ENCODE results near the gene SLX4IP. TPM values are rescaled to one million over a fixed set of nuclear protein-coding genes. Genes with fewer than 3 reads are reported as not detected.

SLX4IP gene
- total RNA-seq, 1 experiment from 2014 or later, result 11.1 TPM

DNA sequence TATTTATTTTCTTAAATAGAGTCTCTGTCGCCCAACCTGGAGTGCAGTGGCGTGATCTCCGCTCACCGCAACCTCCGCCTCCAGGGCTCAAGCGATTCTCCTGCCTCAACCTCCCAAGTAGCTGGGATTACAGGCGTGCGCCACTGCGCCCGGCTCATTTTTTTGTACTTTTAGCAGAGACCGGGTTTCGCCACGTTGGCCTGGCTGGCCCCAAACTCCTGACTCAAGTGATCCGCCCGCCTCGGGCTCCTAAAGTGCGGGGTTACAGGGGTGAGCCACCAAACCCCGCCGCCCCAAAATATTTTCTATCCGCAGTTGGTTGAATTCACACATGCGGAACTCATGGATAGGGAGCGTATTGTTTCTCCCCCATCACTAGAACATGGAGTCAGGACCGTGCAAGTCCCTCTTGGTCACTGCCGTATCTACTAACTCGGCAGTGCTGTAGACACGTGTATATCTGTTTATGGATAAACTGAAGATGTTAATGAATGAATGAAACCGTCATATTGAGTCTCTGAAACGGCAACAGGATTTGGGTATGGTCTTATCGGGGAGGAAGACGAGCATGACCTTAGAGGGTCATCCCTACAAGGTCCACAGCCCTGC, 2.0 kb upstream of the SLX4IP start:
- H3K9ac ChIP-seq (ENCODE audit: low read length), result peak overlapping the region; percentile 85
- no TSS peak for BruUV-seq (replicated peaks)
- peak overlapping the region; percentile 63 to 96 for H3K4me3 ChIP-seq (replicated peaks in 1 of 2; ENCODE audit: low read depth in 1 of 2, low read length in 2 of 2)
- H3K4me2 ChIP-seq (ENCODE audit: low read length), result peak overlapping the region; percentile 68
- no peaks in the 10 kb centered on the region for H3K27me3 ChIP-seq (ENCODE audit: insufficient read depth, low read length)
- peaks cover 83% of the 10 kb centered on the region for H3K79me2 ChIP-seq (ENCODE audit: insufficient read depth, low read length)
- TF ChIP-seq MAX (IDR thresholded peaks at IDR 0.05), result peak; percentile 49
- TF ChIP-seq SRF (IDR thresholded peaks at IDR 0.05; ENCODE audit: low read depth), result no peak
- TF ChIP-seq SIN3A (IDR thresholded peaks at IDR 0.05; ENCODE audit: low read depth), result 0 out of 2 replicates have a peak, but pooled peaks have one; percentile 10
- no peak for TF ChIP-seq POLR2A (IDR thresholded peaks at IDR 0.05; ENCODE audit: borderline replicate concordance, extremely low read depth, insufficient read depth, insufficient read length)
- no peak overlapping the region for H2AFZ ChIP-seq (ENCODE audit: low read depth, low read length, poor library complexity, severe bottlenecking)
- ChIA-PET POLR2A (interaction anchor here (2.5 kb wide), 1 partner anchor 15 kb away, joined by 11 read pairs; no protein-coding TSS in a partner anchor), CTCF (interaction anchor here (1.8 to 1.9 kb wide), 2 partner anchors 8 to 816 kb away, joined by 8 read pairs; no protein-coding TSS in a partner anchor), RAD21 (ENCODE audit: low non-redundant PET in 1 of 2, low total read pairs in 2 of 2, uncharacterized antibody in 2 of 2, unreplicated experiment in 2 of 2) (interaction anchor here in 1 of 2 experiments (1.0 kb wide), 1 partner anchor 816 kb away, joined by 3 read pairs; no protein-coding TSS in a partner anchor)
- H3K9me3 ChIP-seq (ENCODE audit: control insufficient read depth in 1 of 2, insufficient read depth in 1 of 2, low read depth in 1 of 2, low read length in 2 of 2), result no peaks in the 10 kb centered on the region
- DNase-seq (ENCODE audit: low read depth, low spot score) (no peak), ATAC-seq (peak; percentile 1; the same call in 1 of the 2 replicates)
- peak overlapping the region; percentile 86 for H3K27ac ChIP-seq (ENCODE audit: low read depth, low read length)
- H4K20me1 ChIP-seq (ENCODE audit: insufficient read depth), result no peaks in the 10 kb centered on the region
- H3K9me2 ChIP-seq (ENCODE audit: insufficient read depth), result no peaks in the 10 kb centered on the region
- peaks cover 5 to 33% of the 10 kb centered on the region in 2 experiments for H3K4me1 ChIP-seq (ENCODE audit: control insufficient read depth in 1 of 2, insufficient read depth in 2 of 2, low read length in 2 of 2)
- intact Hi-C loops (cut with micrococcal nuclease), result loop anchor here (10.0 kb wide), 3 partner anchors 242 to 1112 kb away; partner anchors contain the start of gene JAG1
- no peaks in the 10 kb centered on the region; a peak in 1 of 4 replicates for H3K36me3 ChIP-seq (ENCODE audit: control insufficient read depth in 1 of 2, insufficient read depth in 2 of 2, low read length in 2 of 2)

DNA sequence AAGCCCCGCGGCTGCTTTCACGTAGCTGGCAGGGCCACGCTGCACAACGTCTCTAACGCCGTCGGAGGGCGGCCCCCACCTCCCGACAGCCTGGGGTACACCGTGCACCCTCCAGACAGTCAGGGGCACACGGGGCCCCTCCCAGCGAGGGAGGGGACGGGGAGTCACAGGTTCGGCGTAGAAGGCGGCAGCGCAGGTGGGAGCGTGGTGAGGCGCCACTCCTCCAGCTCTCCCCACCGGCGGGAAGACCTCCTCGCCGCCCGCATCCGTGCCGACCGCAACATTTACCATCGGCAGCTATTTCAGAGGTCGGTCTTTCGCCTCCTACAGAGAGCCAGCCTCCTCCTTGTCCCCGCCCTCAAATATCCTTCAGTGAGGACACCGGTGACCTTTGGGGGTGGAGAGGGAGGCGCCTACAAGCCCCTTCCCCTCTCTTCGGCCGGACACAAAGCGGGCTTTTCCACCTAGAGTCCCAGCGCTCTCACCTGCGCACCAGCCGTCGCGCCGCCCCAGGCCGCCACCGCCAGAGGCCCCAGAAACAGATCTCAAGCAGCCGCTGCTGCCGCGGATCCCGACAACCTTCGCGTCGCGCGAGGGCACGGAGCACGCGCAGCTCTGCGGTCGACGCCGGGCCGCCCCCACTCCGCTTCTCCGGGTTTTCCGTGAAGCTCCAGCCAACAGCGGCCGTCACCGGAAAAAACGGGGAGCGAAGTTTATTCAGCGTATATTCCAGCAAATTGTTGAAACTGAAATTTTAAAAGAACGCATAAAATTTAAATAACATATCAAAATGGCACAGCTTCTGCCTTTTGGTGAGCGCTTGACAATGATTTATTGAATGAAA, 1.3 kb upstream of the SLX4IP start, which contains the start of gene MKKS:
TSS of gene MKKS (minus strand) at position 600 of the 844 bp plus-strand sequence. CDS start 20,708 bp downstream, outside the sequence.
- BruUV-seq (replicated peaks), result TSS peak; percentile 57
- peak; percentile 80 for DNase-seq (ENCODE audit: low read depth, low spot score)
- peak; percentile 40 for TF ChIP-seq TCF7L2 (IDR thresholded peaks at IDR 0.05; ENCODE audit: borderline replicate concordance, extremely low read depth, insufficient read depth, insufficient read length)
- TF ChIP-seq, protein P1, sequence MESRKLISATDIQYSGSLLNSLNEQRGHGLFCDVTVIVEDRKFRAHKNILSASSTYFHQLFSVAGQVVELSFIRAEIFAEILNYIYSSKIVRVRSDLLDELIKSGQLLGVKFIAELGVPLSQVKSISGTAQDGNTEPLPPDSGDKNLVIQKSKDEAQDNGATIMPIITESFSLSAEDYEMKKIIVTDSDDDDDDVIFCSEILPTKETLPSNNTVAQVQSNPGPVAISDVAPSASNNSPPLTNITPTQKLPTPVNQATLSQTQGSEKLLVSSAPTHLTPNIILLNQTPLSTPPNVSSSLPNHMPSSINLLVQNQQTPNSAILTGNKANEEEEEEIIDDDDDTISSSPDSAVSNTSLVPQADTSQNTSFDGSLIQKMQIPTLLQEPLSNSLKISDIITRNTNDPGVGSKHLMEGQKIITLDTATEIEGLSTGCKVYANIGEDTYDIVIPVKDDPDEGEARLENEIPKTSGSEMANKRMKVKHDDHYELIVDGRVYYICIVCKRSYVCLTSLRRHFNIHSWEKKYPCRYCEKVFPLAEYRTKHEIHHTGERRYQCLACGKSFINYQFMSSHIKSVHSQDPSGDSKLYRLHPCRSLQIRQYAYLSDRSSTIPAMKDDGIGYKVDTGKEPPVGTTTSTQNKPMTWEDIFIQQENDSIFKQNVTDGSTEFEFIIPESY (IDR thresholded peaks at IDR 0.05; ENCODE audit: extremely low read depth, insufficient replicate concordance, low read length), result peak; percentile 26
- peak; percentile 81 for TF ChIP-seq MAX (IDR thresholded peaks at IDR 0.05)
- no peak for TF ChIP-seq EZH2 (IDR thresholded peaks at IDR 0.05)
- TF ChIP-seq JUND (IDR thresholded peaks at IDR 0.05), result peak; percentile 64; the same call in 1 of the 2 replicates
- TF ChIP-seq, protein P2, sequence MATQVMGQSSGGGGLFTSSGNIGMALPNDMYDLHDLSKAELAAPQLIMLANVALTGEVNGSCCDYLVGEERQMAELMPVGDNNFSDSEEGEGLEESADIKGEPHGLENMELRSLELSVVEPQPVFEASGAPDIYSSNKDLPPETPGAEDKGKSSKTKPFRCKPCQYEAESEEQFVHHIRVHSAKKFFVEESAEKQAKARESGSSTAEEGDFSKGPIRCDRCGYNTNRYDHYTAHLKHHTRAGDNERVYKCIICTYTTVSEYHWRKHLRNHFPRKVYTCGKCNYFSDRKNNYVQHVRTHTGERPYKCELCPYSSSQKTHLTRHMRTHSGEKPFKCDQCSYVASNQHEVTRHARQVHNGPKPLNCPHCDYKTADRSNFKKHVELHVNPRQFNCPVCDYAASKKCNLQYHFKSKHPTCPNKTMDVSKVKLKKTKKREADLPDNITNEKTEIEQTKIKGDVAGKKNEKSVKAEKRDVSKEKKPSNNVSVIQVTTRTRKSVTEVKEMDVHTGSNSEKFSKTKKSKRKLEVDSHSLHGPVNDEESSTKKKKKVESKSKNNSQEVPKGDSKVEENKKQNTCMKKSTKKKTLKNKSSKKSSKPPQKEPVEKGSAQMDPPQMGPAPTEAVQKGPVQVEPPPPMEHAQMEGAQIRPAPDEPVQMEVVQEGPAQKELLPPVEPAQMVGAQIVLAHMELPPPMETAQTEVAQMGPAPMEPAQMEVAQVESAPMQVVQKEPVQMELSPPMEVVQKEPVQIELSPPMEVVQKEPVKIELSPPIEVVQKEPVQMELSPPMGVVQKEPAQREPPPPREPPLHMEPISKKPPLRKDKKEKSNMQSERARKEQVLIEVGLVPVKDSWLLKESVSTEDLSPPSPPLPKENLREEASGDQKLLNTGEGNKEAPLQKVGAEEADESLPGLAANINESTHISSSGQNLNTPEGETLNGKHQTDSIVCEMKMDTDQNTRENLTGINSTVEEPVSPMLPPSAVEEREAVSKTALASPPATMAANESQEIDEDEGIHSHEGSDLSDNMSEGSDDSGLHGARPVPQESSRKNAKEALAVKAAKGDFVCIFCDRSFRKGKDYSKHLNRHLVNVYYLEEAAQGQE (IDR thresholded peaks at IDR 0.05; ENCODE audit: low read depth), result no peak

More for the DNA sequence above, 1.3 kb upstream of the SLX4IP start, which contains the start of gene MKKS:
- RAD21 ChIA-PET (ENCODE audit: low non-redundant PET in 1 of 2, low total read pairs in 2 of 2, uncharacterized antibody in 2 of 2, unreplicated experiment in 2 of 2), result interaction anchor here (0.6 to 1.6 kb wide), 4 partner anchors 456 to 1109 kb away, joined by 3 to 4 read pairs (median 4); no protein-coding TSS in a partner anchor
- H3K9ac ChIP-seq (ENCODE audit: low read length), result peak within 1 kb of the TSS; percentile 85
- peaks cover 76% of the 10 kb centered on the region for H3K79me2 ChIP-seq (ENCODE audit: insufficient read depth, low read length)
- H3K36me3 ChIP-seq (ENCODE audit: control insufficient read depth in 1 of 2, insufficient read depth in 2 of 2, low read length in 2 of 2), result no peaks in the 10 kb centered on the region; a peak in 1 of 4 replicates
- H3K9me3 ChIP-seq (ENCODE audit: control insufficient read depth in 1 of 2, insufficient read depth in 1 of 2, low read depth in 1 of 2, low read length in 2 of 2), result no peaks in the 10 kb centered on the region
- peak; percentile 67 for ATAC-seq
- H3K27ac ChIP-seq (ENCODE audit: low read depth, low read length), result peak within 1 kb of the TSS; percentile 86
- no peaks in the 10 kb centered on the region for H3K27me3 ChIP-seq (ENCODE audit: insufficient read depth, low read length)
- H3K4me1 ChIP-seq (ENCODE audit: control insufficient read depth in 1 of 2, insufficient read depth in 2 of 2, low read length in 2 of 2), result peaks cover 5 to 33% of the 10 kb centered on the region in 2 experiments
- H4K20me1 ChIP-seq (ENCODE audit: insufficient read depth), result no peaks in the 10 kb centered on the region
- H3K9me2 ChIP-seq (ENCODE audit: insufficient read depth), result no peaks in the 10 kb centered on the region
- peak within 1 kb of the TSS; percentile 81 for H2AFZ ChIP-seq (ENCODE audit: low read depth, low read length, poor library complexity, severe bottlenecking)
- intact Hi-C loops (cut with micrococcal nuclease), result loop anchor here (2.0 to 10.0 kb wide), 4 partner anchors 107 to 1111 kb away; partner anchors contain the start of gene JAG1
- CTCF ChIA-PET, result interaction anchor here (0.8 to 1.9 kb wide), 5 partner anchors 9 to 816 kb away, joined by 4 to 8 read pairs (median 6); no protein-coding TSS in a partner anchor
- H3K4me2 ChIP-seq (ENCODE audit: low read length), result peak within 1 kb of the TSS; percentile 68
- H3K4me3 ChIP-seq (replicated peaks in 1 of 2; ENCODE audit: low read depth in 1 of 2, low read length in 2 of 2), result peak within 1 kb of the TSS; percentile 63 to 96
- POLR2A ChIA-PET, result interaction anchor here (0.8 to 2.5 kb wide), 13 partner anchors 9 to 1108 kb away, joined by 3 to 11 read pairs (median 5); partner anchors contain the start of gene ANKEF1

Measured in HCT116 (cell line).